ENCODE measurements around the gene JAKMIP1. TPM values are rescaled to one million over a fixed set of nuclear protein-coding genes. Genes with fewer than 3 reads are reported as not detected.

JAKMIP1 gene
- total RNA-seq, 1 experiment from 2014 or later, result not detected

- no peak for DNase-seq (ENCODE audit: low read depth, low spot score)
- intact Hi-C loops (cut with micrococcal nuclease), result no loop called here
- POLR2A ChIA-PET, result no interaction called here
- no peaks in the 10 kb centered on the region for H3K27me3 ChIP-seq (ENCODE audit: insufficient read depth, low read length)
- H3K9ac ChIP-seq (ENCODE audit: low read length), result no peak overlapping the region
- CTCF ChIA-PET, result interaction anchor here (0.7 to 1.8 kb wide), 4 partner anchors 10 to 139 kb away, joined by 3 to 6 read pairs (median 4); no protein-coding TSS in a partner anchor
- TF ChIP-seq, protein P1, sequence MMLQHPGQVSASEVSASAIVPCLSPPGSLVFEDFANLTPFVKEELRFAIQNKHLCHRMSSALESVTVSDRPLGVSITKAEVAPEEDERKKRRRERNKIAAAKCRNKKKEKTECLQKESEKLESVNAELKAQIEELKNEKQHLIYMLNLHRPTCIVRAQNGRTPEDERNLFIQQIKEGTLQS (IDR thresholded peaks at IDR 0.05), result no peak
- TF ChIP-seq RAD21 (IDR thresholded peaks at IDR 0.05; ENCODE audit: low read depth) (no peak), CBX3 (IDR thresholded peaks at IDR 0.05; ENCODE audit: low read depth) (no peak), SP1 (IDR thresholded peaks at IDR 0.05; ENCODE audit: low read depth) (no peak), SRF (IDR thresholded peaks at IDR 0.05; ENCODE audit: low read depth) (no peak), FOSL1 (IDR thresholded peaks at IDR 0.05; ENCODE audit: low read depth) (no peak), ELF1 (IDR thresholded peaks at IDR 0.05; ENCODE audit: borderline replicate concordance, low read depth) (no peak), ZBTB33 (IDR thresholded peaks at IDR 0.05; ENCODE audit: extremely low read depth, insufficient replicate concordance, low read length) (no peak), EGR1 (IDR thresholded peaks at IDR 0.05; ENCODE audit: low read depth) (no peak), EZH2 (IDR thresholded peaks at IDR 0.05) (no peak), TCF7L2 (IDR thresholded peaks at IDR 0.05; ENCODE audit: borderline replicate concordance, extremely low read depth, insufficient read depth, insufficient read length) (no peak), POLR2A (IDR thresholded peaks at IDR 0.05; ENCODE audit: borderline replicate concordance, extremely low read depth, insufficient read depth, insufficient read length) (no peak), SIN3A (IDR thresholded peaks at IDR 0.05; ENCODE audit: low read depth) (no peak), ZNF274 (IDR thresholded peaks at IDR 0.05; ENCODE audit: low read depth, low read length) (no peak), REST (IDR thresholded peaks at IDR 0.05; ENCODE audit: low read depth) (no peak), ZFX (IDR thresholded peaks at IDR 0.05) (no peak), CEBPB (IDR thresholded peaks at IDR 0.05; ENCODE audit: low read depth) (no peak), EZH2phosphoT487 (IDR thresholded peaks at IDR 0.05; ENCODE audit: borderline replicate concordance) (no peak)
- TF ChIP-seq, protein P2, sequence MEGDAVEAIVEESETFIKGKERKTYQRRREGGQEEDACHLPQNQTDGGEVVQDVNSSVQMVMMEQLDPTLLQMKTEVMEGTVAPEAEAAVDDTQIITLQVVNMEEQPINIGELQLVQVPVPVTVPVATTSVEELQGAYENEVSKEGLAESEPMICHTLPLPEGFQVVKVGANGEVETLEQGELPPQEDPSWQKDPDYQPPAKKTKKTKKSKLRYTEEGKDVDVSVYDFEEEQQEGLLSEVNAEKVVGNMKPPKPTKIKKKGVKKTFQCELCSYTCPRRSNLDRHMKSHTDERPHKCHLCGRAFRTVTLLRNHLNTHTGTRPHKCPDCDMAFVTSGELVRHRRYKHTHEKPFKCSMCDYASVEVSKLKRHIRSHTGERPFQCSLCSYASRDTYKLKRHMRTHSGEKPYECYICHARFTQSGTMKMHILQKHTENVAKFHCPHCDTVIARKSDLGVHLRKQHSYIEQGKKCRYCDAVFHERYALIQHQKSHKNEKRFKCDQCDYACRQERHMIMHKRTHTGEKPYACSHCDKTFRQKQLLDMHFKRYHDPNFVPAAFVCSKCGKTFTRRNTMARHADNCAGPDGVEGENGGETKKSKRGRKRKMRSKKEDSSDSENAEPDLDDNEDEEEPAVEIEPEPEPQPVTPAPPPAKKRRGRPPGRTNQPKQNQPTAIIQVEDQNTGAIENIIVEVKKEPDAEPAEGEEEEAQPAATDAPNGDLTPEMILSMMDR (IDR thresholded peaks at IDR 0.05 in 2 of 3, conservative IDR thresholded peaks at IDR 0.05 in 1 of 3; ENCODE audit: borderline replicate concordance in 1 of 3, insufficient read depth in 1 of 3, low read depth in 2 of 3, low read length in 2 of 3), result no peak
- TF ChIP-seq, protein P3, sequence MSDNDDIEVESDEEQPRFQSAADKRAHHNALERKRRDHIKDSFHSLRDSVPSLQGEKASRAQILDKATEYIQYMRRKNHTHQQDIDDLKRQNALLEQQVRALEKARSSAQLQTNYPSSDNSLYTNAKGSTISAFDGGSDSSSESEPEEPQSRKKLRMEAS (IDR thresholded peaks at IDR 0.05), result no peak
- H3K9me2 ChIP-seq (ENCODE audit: insufficient read depth), result no peaks in the 10 kb centered on the region
- no peak overlapping the region for H3K4me3 ChIP-seq (replicated peaks in 1 of 2; ENCODE audit: low read depth in 1 of 2, low read length in 2 of 2)
- no peak overlapping the region for H3K4me2 ChIP-seq (ENCODE audit: low read length)
- no peaks in the 10 kb centered on the region for H3K4me1 ChIP-seq (ENCODE audit: control insufficient read depth in 1 of 2, insufficient read depth in 2 of 2, low read length in 2 of 2)
- ATAC-seq, result no peak
- H3K36me3 ChIP-seq (ENCODE audit: control insufficient read depth in 1 of 2, insufficient read depth in 2 of 2, low read length in 2 of 2), result no peaks in the 10 kb centered on the region
- no peaks in the 10 kb centered on the region for H3K79me2 ChIP-seq (ENCODE audit: insufficient read depth, low read length)
- H3K9me3 ChIP-seq (ENCODE audit: control insufficient read depth in 1 of 2, insufficient read depth in 1 of 2, low read depth in 1 of 2, low read length in 2 of 2), result no peaks in the 10 kb centered on the region
- H4K20me1 ChIP-seq (ENCODE audit: insufficient read depth), result no peaks in the 10 kb centered on the region
- RAD21 ChIA-PET (ENCODE audit: low non-redundant PET in 1 of 2, low total read pairs in 2 of 2, uncharacterized antibody in 2 of 2, unreplicated experiment in 2 of 2), result no interaction called here
- H2AFZ ChIP-seq (ENCODE audit: low read depth, low read length, poor library complexity, severe bottlenecking), result no peak overlapping the region
- no TSS peak for BruUV-seq (replicated peaks)
- no peak overlapping the region for H3K27ac ChIP-seq (ENCODE audit: low read depth, low read length)
Measured at GRCh38 chr4:6110681-6111353, 89.5 kb downstream of the JAKMIP1 start.
